Gastrocnemius medialis (tissue), 4 donors: Measurements from ENCODE around the gene BMERB1. TPM values are rescaled to one million over a fixed set of nuclear protein-coding genes. Genes with fewer than 3 reads are reported as not detected.
"Not testable (repeated sequence)": the region's sequence is repeated elsewhere in the genome, so short reads cannot be mapped to it uniquely, and the experiment has no call there.

Experiments used
- ATAC-seq, 2 donors: fragments of 150-250 bp; one replicate each; pipeline ENCODE4 v1.9.1; 2016
- DNase-seq, 2 donors: peaks; one replicate each; pipeline ENCODE4 v3.0.0-alpha.2; 2019
- H3K27ac ChIP-seq, 4 donors: fragments of 200-600 bp; sonication (generic); 1 replicate in 1 of 4; 2 replicates in 3 of 4; pipeline ENCODE4 v1.5.1; 2016 to 2018; ENCODE audit warnings: mild to moderate bottlenecking in 2 of 4, moderate library complexity in 1 of 4
- H3K27me3 ChIP-seq, 3 donors: fragments of 200-600 bp; sonication (generic) in 2 of 3; 1 replicate in 1 of 3; 2 replicates in 2 of 3; pipeline versions ENCODE4 v1.5.1 to v1.6.0; 2016 to 2019; ENCODE audit warnings: mild to moderate bottlenecking in 1 of 3, moderate library complexity in 1 of 3
- H3K36me3 ChIP-seq, 2 donors: fragments of 200-600 bp; sonication (generic) in 1 of 2; one replicate each; pipeline ENCODE4 v1.5.1; 2017 to 2018
- H3K4me1 ChIP-seq, 2 donors: fragments of 200-600 bp; sonication (generic) in 1 of 2; one replicate each; pipeline ENCODE4 v1.5.1; 2016 to 2017; ENCODE audit warnings: mild to moderate bottlenecking in 2 of 2
- H3K4me3 ChIP-seq, 4 donors: fragments of 200-600 bp; sonication (generic) in 3 of 4; 1 replicate in 1 of 4; 2 replicates in 3 of 4; pipeline ENCODE4 v1.5.1; 2016 to 2019; ENCODE audit warnings: mild to moderate bottlenecking in 2 of 4
- H3K9me3 ChIP-seq, 3 donors: fragments of 200-600 bp; sonication (generic) in 2 of 3; 1 replicate in 1 of 3; 2 replicates in 2 of 3; pipeline ENCODE4 v1.5.1; 2016 to 2019
- CTCF ChIP-seq, 5 experiments: fragments of 450-650 bp in 3 of 5; fragments of 200-600 bp in 2 of 5; sonication (generic) in 2 of 5; IDR thresholded peaks in 4 of 5; conservative IDR thresholded peaks in 1 of 5; 1 replicate in 4 of 5; 2 replicates in 1 of 5; pipeline ENCODE4 v1.5.1; 2016 to 2019; ENCODE audit warnings: antibody characterized with exemption in 5 of 5, mild to moderate bottlenecking in 3 of 5, moderate library complexity in 3 of 5
- POLR2A ChIP-seq, 2 donors: fragments of 450-650 bp; IDR thresholded peaks; one replicate each; pipeline ENCODE4 v1.6.1; 2017; ENCODE audit warnings: antibody characterized with exemption in 2 of 2, mild to moderate bottlenecking in 2 of 2, moderate library complexity in 2 of 2
- in situ Hi-C, 4 donors: fragments of 200-750 bp; cut with MboI; loops; one replicate each; pipeline versions ENCODE4 v1.15.0 to v1.8.0; 2017; ENCODE audit warnings: low sequenced_read_pairs in 4 of 4
- intact Hi-C: fragments of 100-400 bp; cut with DNase I; formaldehyde crosslinking; loops from one replicate; pipeline ENCODE4 v1.15.1; 2023; ENCODE audit warnings: low total_unique reads
- total RNA-seq, 4 donors: library from RNA; depleted of rRNA; stranded (reverse); fragments of >200 nt; gene quantifications; one replicate each; pipeline versions ENCODE4 v1.1.0 to v1.2.3, GENCODE V29; 2016

The BMERB1 gene
- total RNA-seq, 4 donors from 2014 or later, result 112 to 392 (median 237) TPM

- H3K9me3 ChIP-seq, result no peaks in the 10 kb centered on the region
- H3K4me1 ChIP-seq, result peaks cover 0 to 14% of the 10 kb centered on the region in 2 donors
- no peaks in the 10 kb centered on the region for H3K36me3 ChIP-seq
- H3K27ac ChIP-seq, result no peak overlapping the region
- no peak overlapping the region for H3K4me3 ChIP-seq
- intact Hi-C loops (no loop called here), in situ Hi-C loops (no loop called here)
- H3K27me3 ChIP-seq, result no peaks in the 10 kb centered on the region
- no peak for TF ChIP-seq POLR2A (IDR thresholded peaks at IDR 0.05)
- TF ChIP-seq CTCF (IDR thresholded peaks at IDR 0.05 in 4 of 5, conservative IDR thresholded peaks at IDR 0.05 in 1 of 5), result no peak
- no peak for ATAC-seq
- no peak for DNase-seq
These were observed 17.2 kb upstream of the BMERB1 start for GRCh38 chr16:15417197-15417596.

- H3K9me3 ChIP-seq, result no peaks in the 10 kb centered on the region
- peak; percentile 13 to 24 for ATAC-seq
- in situ Hi-C loops, result no loop called here
These were observed 16.2 kb upstream of the BMERB1 start for GRCh38 chr16:15418206-15418605.

GRCh38 chr16:15421696-15422095 is 12.7 kb upstream of the BMERB1 start:
- H3K4me3 ChIP-seq, in situ Hi-C loops, H3K27ac ChIP-seq, H3K4me1 ChIP-seq, H3K9me3 ChIP-seq, H3K27me3 ChIP-seq, H3K36me3 ChIP-seq, intact Hi-C loops, DNase-seq, ATAC-seq: not testable (repeated sequence)

More at GRCh38 chr16:15418206-15418605, 16.2 kb upstream of the BMERB1 start:
- Histone ChIP-seq H3K4me1 (peaks cover 0 to 14% of the 10 kb centered on the region in 2 donors), H3K36me3 (no peaks in the 10 kb centered on the region), H3K27me3 (no peaks in the 10 kb centered on the region), H3K4me3 (no peak overlapping the region), H3K27ac (no peak overlapping the region)
- intact Hi-C loops, result no loop called here
- TF ChIP-seq POLR2A (IDR thresholded peaks at IDR 0.05), result no peak
- TF ChIP-seq CTCF (IDR thresholded peaks at IDR 0.05 in 4 of 5, conservative IDR thresholded peaks at IDR 0.05 in 1 of 5), result no peak
- no peak for DNase-seq

GRCh38 chr16:15422222-15422621 is 12.2 kb upstream of the BMERB1 start:
- intact Hi-C loops, result no loop called here
- no peak for DNase-seq
- in situ Hi-C loops, result no loop called here

GRCh38 chr16:15425861-15426260 is 8.5 kb upstream of the BMERB1 start:
- intact Hi-C loops (loop anchor here (2.0 kb wide), 1 partner anchor 279 kb away; no protein-coding TSS in a partner anchor), in situ Hi-C loops (no loop called here)
- no peak for DNase-seq
- Histone ChIP-seq H3K4me1 (peaks cover 4% of the 10 kb centered on the region in 2 donors), H3K36me3 (no peaks in the 10 kb centered on the region), H3K9me3 (no peaks in the 10 kb centered on the region), H3K27me3 (no peaks in the 10 kb centered on the region), H3K27ac (no peak overlapping the region), H3K4me3 (no peak overlapping the region)
- ATAC-seq, result no peak
- TF ChIP-seq POLR2A (IDR thresholded peaks at IDR 0.05), result no peak

More at GRCh38 chr16:15422222-15422621, 12.2 kb upstream of the BMERB1 start:
- TF ChIP-seq CTCF (IDR thresholded peaks at IDR 0.05 in 4 of 5, conservative IDR thresholded peaks at IDR 0.05 in 1 of 5) (no peak), POLR2A (IDR thresholded peaks at IDR 0.05) (no peak)
- H3K36me3 ChIP-seq, result no peaks in the 10 kb centered on the region
- H3K4me1 ChIP-seq, result no peaks in the 10 kb centered on the region
- ATAC-seq, result no peak
- H3K27ac ChIP-seq, result no peak overlapping the region
- no peak overlapping the region for H3K4me3 ChIP-seq
- H3K9me3 ChIP-seq, result no peaks in the 10 kb centered on the region
- no peaks in the 10 kb centered on the region for H3K27me3 ChIP-seq

- Histone ChIP-seq H3K36me3 (no peaks in the 10 kb centered on the region), H3K27ac (no peak overlapping the region), H3K9me3 (no peaks in the 10 kb centered on the region), H3K4me3 (no peak overlapping the region), H3K4me1 (peaks cover 4% of the 10 kb centered on the region in 2 donors), H3K27me3 (no peaks in the 10 kb centered on the region)
- TF ChIP-seq POLR2A (IDR thresholded peaks at IDR 0.05) (no peak), CTCF (IDR thresholded peaks at IDR 0.05 in 4 of 5, conservative IDR thresholded peaks at IDR 0.05 in 1 of 5) (no peak)
- intact Hi-C loops (loop anchor here (2.0 kb wide), 1 partner anchor 278 kb away; no protein-coding TSS in a partner anchor), in situ Hi-C loops (no loop called here)
- DNase-seq (no peak), ATAC-seq (no peak)
These were observed 7.6 kb upstream of the BMERB1 start for GRCh38 chr16:15426796-15427195.
